ENCODE results near the gene UBE2S. TPM values are rescaled to one million over a fixed set of nuclear protein-coding genes. Genes with fewer than 3 reads are reported as not detected.
A peak's percentile ranks its signal among the peaks of the same experiment; 100 is the strongest.

Gene UBE2S
- total and polyA plus RNA-seq, 10 of the 15 experiments (the other 5 are each of a cell fraction or from before 2014, with no cell fraction given): 2.3 to 640 (median 127) TPM

GRCh38 chr19:55451965-55452748 is 44.6 kb upstream of the UBE2S start:
- H3K36me3 ChIP-seq (ENCODE audit: control insufficient read depth in 2 of 2, insufficient read depth in 2 of 2, low read length in 1 of 2): peaks cover 3 to 4% of the 10 kb centered on the region in 2 experiments
- no TSS peak for BruUV-seq (replicated peaks)
- in situ Hi-C loops (cut with MboI): no loop called here
- ATAC-seq: no peak
- H3K9ac ChIP-seq (ENCODE audit: control insufficient read depth, insufficient read depth, low read length): no peak overlapping the region
- H3K4me1 ChIP-seq (ENCODE audit: control insufficient read depth, insufficient read depth, low read length): no peaks in the 10 kb centered on the region
- DNase-seq (ENCODE audit: low read depth, low spot score): no peak
- no peaks in the 10 kb centered on the region for H3K9me3 ChIP-seq (replicated peaks; ENCODE audit: control insufficient read depth, insufficient read depth, low read length)
- H3K27ac ChIP-seq (ENCODE audit: control insufficient read depth, insufficient read depth): no peak overlapping the region
- POLR2A ChIA-PET: no interaction called here
- no peaks in the 10 kb centered on the region for H3K79me2 ChIP-seq (ENCODE audit: control insufficient read depth, insufficient read depth, low read length)
- WGBS (ENCODE audit: insufficient coverage, insufficient replicate concordance, low lambda C conversion rate, missing lambda C conversion rate): 24% methylated on average over 34 of the region's 57 CpGs
- H3K4me2 ChIP-seq (ENCODE audit: control insufficient read depth, insufficient read depth): no peak overlapping the region
- FAIRE-seq: no peak
- SMC1A ChIA-PET (ENCODE audit: uncharacterized antibody, unreplicated experiment): no interaction called here
- TF ChIP-seq SUZ12 (IDR thresholded peaks at IDR 0.05; ENCODE audit: unreplicated experiment): peak; percentile 86
- TF ChIP-seq, protein P1, sequence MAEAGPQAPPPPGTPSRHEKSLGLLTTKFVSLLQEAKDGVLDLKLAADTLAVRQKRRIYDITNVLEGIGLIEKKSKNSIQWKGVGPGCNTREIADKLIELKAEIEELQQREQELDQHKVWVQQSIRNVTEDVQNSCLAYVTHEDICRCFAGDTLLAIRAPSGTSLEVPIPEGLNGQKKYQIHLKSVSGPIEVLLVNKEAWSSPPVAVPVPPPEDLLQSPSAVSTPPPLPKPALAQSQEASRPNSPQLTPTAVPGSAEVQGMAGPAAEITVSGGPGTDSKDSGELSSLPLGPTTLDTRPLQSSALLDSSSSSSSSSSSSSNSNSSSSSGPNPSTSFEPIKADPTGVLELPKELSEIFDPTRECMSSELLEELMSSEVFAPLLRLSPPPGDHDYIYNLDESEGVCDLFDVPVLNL (IDR thresholded peaks at IDR 0.05; ENCODE audit: low read depth, low read length): no peak
- no peak for TF ChIP-seq BACH1 (IDR thresholded peaks at IDR 0.05; ENCODE audit: borderline replicate concordance)
- 0 out of 2 replicates have a peak, but pooled peaks have one; percentile 17 for TF ChIP-seq POLR2A (IDR thresholded peaks at IDR 0.05; ENCODE audit: low read depth, low read length)
- peaks cover 4% of the 10 kb centered on the region; the same call in 1 of the 2 replicates for H4K20me1 ChIP-seq (ENCODE audit: control insufficient read depth, insufficient read depth)
- H2AFZ ChIP-seq (ENCODE audit: control insufficient read depth, low read depth, low read length): no peak overlapping the region
- H3K4me3 ChIP-seq: no peak overlapping the region
- CTCF ChIA-PET: interaction anchor here (2.0 kb wide), 1 partner anchor 52 kb away, joined by 4 read pairs; no protein-coding TSS in a partner anchor
- RAD21 ChIA-PET (ENCODE audit: unreplicated experiment): no interaction called here
- intact Hi-C loops (cut with micrococcal nuclease; ENCODE audit: unreplicated experiment): no loop called here
- H3K27me3 ChIP-seq (replicated peaks in 1 of 2; ENCODE audit: control insufficient read depth in 2 of 2, insufficient read depth in 2 of 2, low read length in 1 of 2): no peaks in the 10 kb centered on the region; a peak in 2 of 4 replicates
